ENCODE results near the gene GPR55. TPM values are rescaled to one million over a fixed set of nuclear protein-coding genes. Genes with fewer than 3 reads are reported as not detected.
A peak's percentile ranks its signal among the peaks of the same experiment; 100 is the strongest.

Gene GPR55
- polyA plus RNA-seq, 1 donor (not counting 4 experiments of a cell fraction or from before 2014, with no cell fraction given), result not detected

- TF ChIP-seq EZH2 (IDR thresholded peaks at IDR 0.05; ENCODE audit: low read length) (no peak), CTCF (optimal IDR thresholded peaks at IDR 0.05 in 1 of 3, IDR thresholded peaks at IDR 0.05 in 1 of 3, conservative IDR thresholded peaks at IDR 0.05 in 1 of 3; ENCODE audit: extremely low read depth in 1 of 3, insufficient read depth in 2 of 3, low read length in 3 of 3) (peak; percentile 39 to 45 (median 40))
- no peak overlapping the region for H3K4me2 ChIP-seq (ENCODE audit: control insufficient read depth, extremely low read depth, insufficient read depth, low read depth, low read length)
- no peak for FAIRE-seq
- no peak for DNase-seq (ENCODE audit: low read depth, low spot score)
- no peaks in the 10 kb centered on the region for H3K27me3 ChIP-seq (ENCODE audit: control insufficient read depth, extremely low read depth, insufficient read depth, low read length)
- no peaks in the 10 kb centered on the region for H4K20me1 ChIP-seq (ENCODE audit: control insufficient read depth, extremely low read depth, insufficient read depth, low read length)
- no peak overlapping the region for H2AFZ ChIP-seq (ENCODE audit: control insufficient read depth, low read length)
- H3K9me3 ChIP-seq (ENCODE audit: control insufficient read depth, low read depth, low read length), result no peaks in the 10 kb centered on the region
- H3K9ac ChIP-seq (ENCODE audit: control insufficient read depth, extremely low read depth, insufficient read depth, low read length), result no peak overlapping the region
- dilution Hi-C loops (cut with MboI; ENCODE audit: extremely low pct_ligation_motif_present, low sequenced_read_pairs), result no loop called here
- peaks cover 5% of the 10 kb centered on the region for H3K4me1 ChIP-seq (ENCODE audit: control insufficient read depth, extremely low read depth, insufficient read depth, low read length)
- H3K27ac ChIP-seq (ENCODE audit: control insufficient read depth, insufficient read depth, low read length), result no peak overlapping the region
- no peak overlapping the region for H3K4me3 ChIP-seq (ENCODE audit: control insufficient read depth in 2 of 3, extremely low read depth in 1 of 3, insufficient read depth in 2 of 3, low read depth in 1 of 3, low read length in 3 of 3)
- no peaks in the 10 kb centered on the region for H3K9me1 ChIP-seq (ENCODE audit: control insufficient read depth, extremely low read depth, insufficient read depth, low read length)
- H3K79me2 ChIP-seq (ENCODE audit: control insufficient read depth, insufficient read depth, low read length), result no peaks in the 10 kb centered on the region
- no peaks in the 10 kb centered on the region for H3K36me3 ChIP-seq (ENCODE audit: control insufficient read depth in 2 of 2, extremely low read depth in 1 of 2, insufficient read depth in 2 of 2, low read length in 2 of 2)
Measured at GRCh38 chr2:230913406-230914143, 11.5 kb downstream of the GPR55 start.

- H3K4me2 ChIP-seq (ENCODE audit: control insufficient read depth, extremely low read depth, insufficient read depth, low read depth, low read length), result no peak overlapping the region
- H3K27ac ChIP-seq (ENCODE audit: control insufficient read depth, insufficient read depth, low read length), result no peak overlapping the region
- no peak for TF ChIP-seq EZH2 (IDR thresholded peaks at IDR 0.05; ENCODE audit: low read length)
- TF ChIP-seq CTCF (optimal IDR thresholded peaks at IDR 0.05 in 1 of 3, IDR thresholded peaks at IDR 0.05 in 1 of 3, conservative IDR thresholded peaks at IDR 0.05 in 1 of 3; ENCODE audit: extremely low read depth in 1 of 3, insufficient read depth in 2 of 3, low read length in 3 of 3), result no peak
- H3K79me2 ChIP-seq (ENCODE audit: control insufficient read depth, insufficient read depth, low read length), result no peaks in the 10 kb centered on the region
- H2AFZ ChIP-seq (ENCODE audit: control insufficient read depth, low read length), result no peak overlapping the region
- no peaks in the 10 kb centered on the region for H3K9me1 ChIP-seq (ENCODE audit: control insufficient read depth, extremely low read depth, insufficient read depth, low read length)
- FAIRE-seq (no peak), DNase-seq (ENCODE audit: low read depth, low spot score) (no peak)
- no peak overlapping the region for H3K9ac ChIP-seq (ENCODE audit: control insufficient read depth, extremely low read depth, insufficient read depth, low read length)
- peaks cover 12% of the 10 kb centered on the region for H3K4me1 ChIP-seq (ENCODE audit: control insufficient read depth, extremely low read depth, insufficient read depth, low read length)
- H3K9me3 ChIP-seq (ENCODE audit: control insufficient read depth, low read depth, low read length), result no peaks in the 10 kb centered on the region
- no peaks in the 10 kb centered on the region for H3K27me3 ChIP-seq (ENCODE audit: control insufficient read depth, extremely low read depth, insufficient read depth, low read length)
- dilution Hi-C loops (cut with MboI; ENCODE audit: extremely low pct_ligation_motif_present, low sequenced_read_pairs), result no loop called here
- no peak overlapping the region for H3K4me3 ChIP-seq (ENCODE audit: control insufficient read depth in 2 of 3, extremely low read depth in 1 of 3, insufficient read depth in 2 of 3, low read depth in 1 of 3, low read length in 3 of 3)
- no peaks in the 10 kb centered on the region for H4K20me1 ChIP-seq (ENCODE audit: control insufficient read depth, extremely low read depth, insufficient read depth, low read length)
- H3K36me3 ChIP-seq (ENCODE audit: control insufficient read depth in 2 of 2, extremely low read depth in 1 of 2, insufficient read depth in 2 of 2, low read length in 2 of 2), result no peaks in the 10 kb centered on the region
Measured at GRCh38 chr2:230912724-230913123, 12.3 kb downstream of the GPR55 start.
